GM12878 (cell line): ENCODE results near the gene ALAD. TPM values are rescaled to one million over a fixed set of nuclear protein-coding genes. Genes with fewer than 3 reads are reported as not detected.

Experiments used
- CHD2 ChIP-seq: IDR thresholded peaks from 2 replicates; pipeline ENCODE4 v1.6.1; 2011; ENCODE audit warnings: low read depth, low read length, improper control_type of control experiment, borderline replicate concordance
- EED ChIP-seq: sonication (generic); IDR thresholded peaks from 2 replicates; pipeline ENCODE4 v1.6.1; 2016; ENCODE audit warnings: antibody characterized with exemption, low read depth
- GATAD2B ChIP-seq: fragments of 450-650 bp; conservative IDR thresholded peaks from 2 replicates; pipeline ENCODE4 v1.6.1; 2017; ENCODE audit warnings: low read depth, mild to moderate bottlenecking, moderate library complexity
- KLF5 ChIP-seq: fragments of 450-650 bp; IDR thresholded peaks from 2 replicates; pipeline ENCODE4 v1.6.1; 2014; ENCODE audit warnings: mild to moderate bottlenecking; ENCODE audit not compliant: partially characterized antibody
- MTA2 ChIP-seq: fragments of 450-650 bp; IDR thresholded peaks from 2 replicates; pipeline ENCODE4 v1.6.1; 2016; ENCODE audit warnings: low read depth, mild to moderate bottlenecking, moderate library complexity
- MYB ChIP-seq: fragments of 150-350 bp; IDR thresholded peaks from 2 replicates; pipeline ENCODE4 v1.6.1; 2014; ENCODE audit warnings: mild to moderate bottlenecking, low read depth, low read length, borderline replicate concordance
- NR2C1 ChIP-seq: fragments of 450-650 bp; IDR thresholded peaks from 2 replicates; pipeline ENCODE4 v1.6.1; 2017; ENCODE audit warnings: antibody characterized with exemption, mild to moderate bottlenecking, moderate library complexity
- POU2F2 ChIP-seq: IDR thresholded peaks from 3 replicates; pipeline ENCODE4 v1.6.1; 2011; ENCODE audit warnings: low read depth, mild to moderate bottlenecking, low read length, borderline replicate concordance
- RUNX3 ChIP-seq: IDR thresholded peaks from 2 replicates; pipeline ENCODE4 v1.6.1; 2012; ENCODE audit warnings: low read length, inconsistent platforms
- SIX5 ChIP-seq: IDR thresholded peaks from 2 replicates; pipeline ENCODE4 v1.6.1; 2011; ENCODE audit warnings: mild to moderate bottlenecking, low read depth, low read length, moderate library complexity; ENCODE audit not compliant: severe bottlenecking
- SUZ12 ChIP-seq: fragments of 200-600 bp; sonication (generic); IDR thresholded peaks from one replicate; pipeline ENCODE4 v1.6.1; 2018; ENCODE audit warnings: antibody characterized with exemption, mild to moderate bottlenecking; ENCODE audit not compliant: unreplicated experiment
- TCF3 ChIP-seq: IDR thresholded peaks from 2 replicates; pipeline ENCODE4 v1.6.1; 2012; ENCODE audit warnings: low read depth, mild to moderate bottlenecking, low read length, borderline replicate concordance; ENCODE audit not compliant: insufficient read depth
- WRNIP1 ChIP-seq: IDR thresholded peaks from 2 replicates; pipeline ENCODE4 v1.6.1; 2011; ENCODE audit warnings: low read depth, low read length, improper control_type of control experiment, borderline replicate concordance
- polyA plus RNA-seq, 11 experiments: library from polyadenylated mRNA; depleted of rRNA in 4 of 11; unstranded in 6 of 11; stranded (reverse) in 5 of 11; fragments of >200 nt; fragmentation: Nextera tagmentation in 4 of 11; fragmentation: Illumina TruSeq in 1 of 11; extraction: Ambion mirVana in 4 of 11; extraction: Trizol in 1 of 11; gene quantifications; 1 replicate in 1 of 11; 2 replicates in 10 of 11; pipeline versions ENCODE4 v1.2.1 to v1.2.3, GENCODE V29; 2011 to 2016; ENCODE audit warnings: inconsistent platforms in 2 of 11, missing spikeins in 2 of 11, low read depth in 1 of 11
- total RNA-seq, 4 experiments: library from RNA; depleted of rRNA in 3 of 4; stranded (reverse); fragments of >200 nt in 3 of 4; fragmentation: Illumina TruSeq in 1 of 4; extraction: Trizol in 1 of 4; gene quantifications; 2 replicates each; pipeline versions ENCODE4 v1.2.1 to v1.2.3, GENCODE V29; 2013 to 2021
- TF ChIP-seq, protein P1 (sequence below): fragments of 450-650 bp; IDR thresholded peaks from 2 replicates; pipeline ENCODE4 v1.6.1; 2016; ENCODE audit warnings: mild to moderate bottlenecking
- TF ChIP-seq, protein P2 (sequence below): IDR thresholded peaks from 2 replicates; pipeline ENCODE4 v1.6.1; 2011; ENCODE audit warnings: low read depth, low read length, improper control_type of control experiment, borderline replicate concordance
- TF ChIP-seq, protein P3 (sequence below): IDR thresholded peaks from 2 replicates; pipeline ENCODE4 v1.6.1; 2011; ENCODE audit warnings: low read depth, mild to moderate bottlenecking, low read length, moderate library complexity, borderline replicate concordance; ENCODE audit errors: extremely low read depth
- TF ChIP-seq, protein P4 (sequence below), 3 experiments: IDR thresholded peaks in 2 of 3; conservative IDR thresholded peaks in 1 of 3; 2 replicates each; pipeline ENCODE4 v1.5.1; 2011; ENCODE audit warnings: low read depth in 3 of 3, low read length in 3 of 3, mild to moderate bottlenecking in 3 of 3, control low read depth in 2 of 3, moderate library complexity in 2 of 3, inconsistent platforms in 1 of 3, mixed read lengths in 1 of 3; ENCODE audit not compliant: control insufficient read depth in 2 of 3, insufficient read depth in 1 of 3; ENCODE audit errors: extremely low read depth in 1 of 3
- TF ChIP-seq, protein P5 (sequence below): fragments of 450-650 bp; conservative IDR thresholded peaks from 2 replicates; pipeline ENCODE4 v1.6.1; 2017; ENCODE audit warnings: mild to moderate bottlenecking, moderate library complexity
- TF ChIP-seq, protein P6 (sequence below): fragments of 450-650 bp; IDR thresholded peaks from 2 replicates; pipeline ENCODE4 v1.6.1; 2017; ENCODE audit warnings: antibody characterized with exemption, mild to moderate bottlenecking, moderate library complexity

Gene ALAD
- total and polyA plus RNA-seq, 10 of the 15 experiments (the other 5 are each of a cell fraction or from before 2014, with no cell fraction given): 2.4 to 21.6 (median 12.9) TPM

DNA sequence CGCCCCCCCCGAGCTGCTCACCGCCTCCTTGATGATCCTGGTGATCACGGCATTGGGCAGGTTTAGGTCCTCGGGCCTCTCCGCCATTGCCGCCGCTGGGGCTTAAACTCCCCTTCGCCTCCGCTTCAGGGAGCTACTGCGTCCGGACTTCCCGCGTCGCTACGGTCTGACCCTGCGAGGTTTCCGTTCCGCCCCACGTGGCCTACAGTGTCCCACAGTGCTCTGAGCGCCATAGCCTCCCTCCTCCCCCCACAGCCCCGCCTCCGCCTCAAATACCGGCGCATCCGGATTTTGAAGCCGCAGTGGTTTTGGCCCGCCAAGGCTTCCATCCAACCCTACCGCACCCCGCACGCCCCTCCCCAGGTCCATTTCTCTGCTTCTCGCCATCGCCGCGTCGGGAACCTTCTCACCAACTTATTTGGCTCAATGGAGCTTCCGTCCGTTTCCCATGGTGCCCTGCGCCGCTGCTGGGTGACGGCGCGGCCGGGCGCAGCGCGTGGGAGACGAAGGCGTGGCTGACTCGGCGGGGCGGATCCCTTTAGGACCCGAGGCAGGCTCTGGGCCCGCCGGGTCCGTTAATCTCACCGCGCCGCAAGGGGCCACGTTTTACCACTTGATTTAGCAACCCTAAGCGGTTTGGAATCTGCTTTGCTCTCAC is 9.3 kb upstream of the ALAD start, which contains the start of the genes C9orf43 and POLE3 (continued):
- TF ChIP-seq, protein P1, sequence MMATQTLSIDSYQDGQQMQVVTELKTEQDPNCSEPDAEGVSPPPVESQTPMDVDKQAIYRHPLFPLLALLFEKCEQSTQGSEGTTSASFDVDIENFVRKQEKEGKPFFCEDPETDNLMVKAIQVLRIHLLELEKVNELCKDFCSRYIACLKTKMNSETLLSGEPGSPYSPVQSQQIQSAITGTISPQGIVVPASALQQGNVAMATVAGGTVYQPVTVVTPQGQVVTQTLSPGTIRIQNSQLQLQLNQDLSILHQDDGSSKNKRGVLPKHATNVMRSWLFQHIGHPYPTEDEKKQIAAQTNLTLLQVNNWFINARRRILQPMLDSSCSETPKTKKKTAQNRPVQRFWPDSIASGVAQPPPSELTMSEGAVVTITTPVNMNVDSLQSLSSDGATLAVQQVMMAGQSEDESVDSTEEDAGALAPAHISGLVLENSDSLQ: peak; percentile 24; the same call in 1 of the 2 replicates
- TF ChIP-seq MYB: peak; percentile 78; the same call in 1 of the 2 replicates
- TF ChIP-seq, protein P2, sequence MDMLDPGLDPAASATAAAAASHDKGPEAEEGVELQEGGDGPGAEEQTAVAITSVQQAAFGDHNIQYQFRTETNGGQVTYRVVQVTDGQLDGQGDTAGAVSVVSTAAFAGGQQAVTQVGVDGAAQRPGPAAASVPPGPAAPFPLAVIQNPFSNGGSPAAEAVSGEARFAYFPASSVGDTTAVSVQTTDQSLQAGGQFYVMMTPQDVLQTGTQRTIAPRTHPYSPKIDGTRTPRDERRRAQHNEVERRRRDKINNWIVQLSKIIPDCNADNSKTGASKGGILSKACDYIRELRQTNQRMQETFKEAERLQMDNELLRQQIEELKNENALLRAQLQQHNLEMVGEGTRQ: peak; percentile 90
- TF ChIP-seq SUZ12: no peak
- TF ChIP-seq SIX5: peak; percentile 55
- TF ChIP-seq NR2C1: peak; percentile 82
- peak; percentile 60 for TF ChIP-seq KLF5
- TF ChIP-seq, protein P3, sequence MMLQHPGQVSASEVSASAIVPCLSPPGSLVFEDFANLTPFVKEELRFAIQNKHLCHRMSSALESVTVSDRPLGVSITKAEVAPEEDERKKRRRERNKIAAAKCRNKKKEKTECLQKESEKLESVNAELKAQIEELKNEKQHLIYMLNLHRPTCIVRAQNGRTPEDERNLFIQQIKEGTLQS: peak; percentile 67; the same call in 1 of the 2 replicates
- TF ChIP-seq, protein P4, sequence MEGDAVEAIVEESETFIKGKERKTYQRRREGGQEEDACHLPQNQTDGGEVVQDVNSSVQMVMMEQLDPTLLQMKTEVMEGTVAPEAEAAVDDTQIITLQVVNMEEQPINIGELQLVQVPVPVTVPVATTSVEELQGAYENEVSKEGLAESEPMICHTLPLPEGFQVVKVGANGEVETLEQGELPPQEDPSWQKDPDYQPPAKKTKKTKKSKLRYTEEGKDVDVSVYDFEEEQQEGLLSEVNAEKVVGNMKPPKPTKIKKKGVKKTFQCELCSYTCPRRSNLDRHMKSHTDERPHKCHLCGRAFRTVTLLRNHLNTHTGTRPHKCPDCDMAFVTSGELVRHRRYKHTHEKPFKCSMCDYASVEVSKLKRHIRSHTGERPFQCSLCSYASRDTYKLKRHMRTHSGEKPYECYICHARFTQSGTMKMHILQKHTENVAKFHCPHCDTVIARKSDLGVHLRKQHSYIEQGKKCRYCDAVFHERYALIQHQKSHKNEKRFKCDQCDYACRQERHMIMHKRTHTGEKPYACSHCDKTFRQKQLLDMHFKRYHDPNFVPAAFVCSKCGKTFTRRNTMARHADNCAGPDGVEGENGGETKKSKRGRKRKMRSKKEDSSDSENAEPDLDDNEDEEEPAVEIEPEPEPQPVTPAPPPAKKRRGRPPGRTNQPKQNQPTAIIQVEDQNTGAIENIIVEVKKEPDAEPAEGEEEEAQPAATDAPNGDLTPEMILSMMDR (IDR thresholded peaks at IDR 0.05 in 2 of 3, conservative IDR thresholded peaks at IDR 0.05 in 1 of 3; ENCODE audit: control insufficient read depth in 2 of 3, extremely low read depth in 1 of 3, insufficient read depth in 1 of 3, low read depth in 3 of 3, low read length in 3 of 3): no peak; a peak in 1 of 6 replicates
- TF ChIP-seq EED: no peak
- TF ChIP-seq MTA2: no peak
- TF ChIP-seq, protein P5, sequence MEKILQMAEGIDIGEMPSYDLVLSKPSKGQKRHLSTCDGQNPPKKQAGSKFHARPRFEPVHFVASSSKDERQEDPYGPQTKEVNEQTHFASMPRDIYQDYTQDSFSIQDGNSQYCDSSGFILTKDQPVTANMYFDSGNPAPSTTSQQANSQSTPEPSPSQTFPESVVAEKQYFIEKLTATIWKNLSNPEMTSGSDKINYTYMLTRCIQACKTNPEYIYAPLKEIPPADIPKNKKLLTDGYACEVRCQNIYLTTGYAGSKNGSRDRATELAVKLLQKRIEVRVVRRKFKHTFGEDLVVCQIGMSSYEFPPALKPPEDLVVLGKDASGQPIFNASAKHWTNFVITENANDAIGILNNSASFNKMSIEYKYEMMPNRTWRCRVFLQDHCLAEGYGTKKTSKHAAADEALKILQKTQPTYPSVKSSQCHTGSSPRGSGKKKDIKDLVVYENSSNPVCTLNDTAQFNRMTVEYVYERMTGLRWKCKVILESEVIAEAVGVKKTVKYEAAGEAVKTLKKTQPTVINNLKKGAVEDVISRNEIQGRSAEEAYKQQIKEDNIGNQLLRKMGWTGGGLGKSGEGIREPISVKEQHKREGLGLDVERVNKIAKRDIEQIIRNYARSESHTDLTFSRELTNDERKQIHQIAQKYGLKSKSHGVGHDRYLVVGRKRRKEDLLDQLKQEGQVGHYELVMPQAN: peak; percentile 96; the same call in 1 of the 2 replicates
- peak; percentile 40; the same call in 1 of the 2 replicates for TF ChIP-seq GATAD2B
- no peak for TF ChIP-seq TCF3
- TF ChIP-seq WRNIP1: no peak
- peak; percentile 76; the same call in 1 of the 2 replicates for TF ChIP-seq RUNX3
- TF ChIP-seq POU2F2: peak; percentile 63
- TF ChIP-seq, protein P6, sequence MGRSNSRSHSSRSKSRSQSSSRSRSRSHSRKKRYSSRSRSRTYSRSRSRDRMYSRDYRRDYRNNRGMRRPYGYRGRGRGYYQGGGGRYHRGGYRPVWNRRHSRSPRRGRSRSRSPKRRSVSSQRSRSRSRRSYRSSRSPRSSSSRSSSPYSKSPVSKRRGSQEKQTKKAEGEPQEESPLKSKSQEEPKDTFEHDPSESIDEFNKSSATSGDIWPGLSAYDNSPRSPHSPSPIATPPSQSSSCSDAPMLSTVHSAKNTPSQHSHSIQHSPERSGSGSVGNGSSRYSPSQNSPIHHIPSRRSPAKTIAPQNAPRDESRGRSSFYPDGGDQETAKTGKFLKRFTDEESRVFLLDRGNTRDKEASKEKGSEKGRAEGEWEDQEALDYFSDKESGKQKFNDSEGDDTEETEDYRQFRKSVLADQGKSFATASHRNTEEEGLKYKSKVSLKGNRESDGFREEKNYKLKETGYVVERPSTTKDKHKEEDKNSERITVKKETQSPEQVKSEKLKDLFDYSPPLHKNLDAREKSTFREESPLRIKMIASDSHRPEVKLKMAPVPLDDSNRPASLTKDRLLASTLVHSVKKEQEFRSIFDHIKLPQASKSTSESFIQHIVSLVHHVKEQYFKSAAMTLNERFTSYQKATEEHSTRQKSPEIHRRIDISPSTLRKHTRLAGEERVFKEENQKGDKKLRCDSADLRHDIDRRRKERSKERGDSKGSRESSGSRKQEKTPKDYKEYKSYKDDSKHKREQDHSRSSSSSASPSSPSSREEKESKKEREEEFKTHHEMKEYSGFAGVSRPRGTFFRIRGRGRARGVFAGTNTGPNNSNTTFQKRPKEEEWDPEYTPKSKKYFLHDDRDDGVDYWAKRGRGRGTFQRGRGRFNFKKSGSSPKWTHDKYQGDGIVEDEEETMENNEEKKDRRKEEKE: no peak
- peak; percentile 82 for TF ChIP-seq CHD2
